HEK293 (cell line): ENCODE measurements around the gene RPUSD1.

Experiments used
- GFI1B ChIP-seq: fragments of 450-650 bp; formaldehyde crosslinking; IDR thresholded peaks from 2 replicates; pipeline ENCODE4 v1.5.1; 2016; ENCODE audit warnings: missing biosample characterization, missing genetic modification characterization
- GLI2 ChIP-seq: fragments of 450-650 bp; formaldehyde crosslinking; IDR thresholded peaks from 2 replicates; pipeline ENCODE4; 2017; ENCODE audit warnings: missing biosample characterization, missing genetic modification characterization, low read depth, borderline replicate concordance
- HOXC10 ChIP-seq: sonication (generic); formaldehyde crosslinking; IDR thresholded peaks from 2 replicates; pipeline ENCODE4 v1.8.1; 2023; ENCODE audit warnings: mild to moderate bottlenecking, missing genetic modification reagents
- HOXD13 ChIP-seq: sonication (generic); formaldehyde crosslinking; IDR thresholded peaks from 2 replicates; pipeline ENCODE4 v1.8.0; 2022; ENCODE audit warnings: missing genetic modification reagents, borderline replicate concordance
- MZF1 ChIP-seq: fragments of 450-650 bp; formaldehyde crosslinking; IDR thresholded peaks from 2 replicates; pipeline ENCODE4 v1.5.1; 2017; ENCODE audit warnings: missing biosample characterization, missing genetic modification characterization, borderline replicate concordance
- SETDB1 ChIP-seq: IDR thresholded peaks from one replicate; pipeline ENCODE4 v1.6.1; 2017; ENCODE audit warnings: mild to moderate bottlenecking, low read length, moderate library complexity, mixed read lengths; ENCODE audit not compliant: insufficient read length
- SP3 ChIP-seq: fragments of 450-650 bp; formaldehyde crosslinking; IDR thresholded peaks from 2 replicates; pipeline ENCODE4 v1.5.1; 2016; ENCODE audit warnings: missing biosample characterization, missing genetic modification characterization
- YY1 ChIP-seq: fragments of 450-650 bp; formaldehyde crosslinking; IDR thresholded peaks from 2 replicates; pipeline ENCODE4 v1.5.1; 2018; ENCODE audit warnings: missing biosample characterization, missing genetic modification characterization
- ZBTB1 ChIP-seq: fragments of 450-650 bp; formaldehyde crosslinking; IDR thresholded peaks from 2 replicates; pipeline ENCODE4 v1.5.1; 2016; ENCODE audit warnings: missing biosample characterization, missing genetic modification characterization
- ZBTB21 ChIP-seq: fragments of 450-650 bp; formaldehyde crosslinking; IDR thresholded peaks from 2 replicates; pipeline ENCODE4 v1.5.1; 2017; ENCODE audit warnings: missing biosample characterization, missing genetic modification characterization
- ZBTB48 ChIP-seq: fragments of 450-650 bp; formaldehyde crosslinking; IDR thresholded peaks from 2 replicates; pipeline ENCODE4 v1.5.1; 2016; ENCODE audit warnings: missing biosample characterization, missing genetic modification characterization
- ZBTB7A ChIP-seq: fragments of 450-650 bp; formaldehyde crosslinking; IDR thresholded peaks from 2 replicates; pipeline ENCODE4 v1.5.1; 2016; ENCODE audit warnings: low read depth, missing biosample characterization, missing genetic modification characterization
- ZNF10 ChIP-seq: fragments of 450-650 bp; formaldehyde crosslinking; IDR thresholded peaks from 2 replicates; pipeline ENCODE4 v1.5.1; 2017; ENCODE audit warnings: missing biosample characterization, missing genetic modification characterization
- ZNF155 ChIP-seq: fragments of 450-650 bp; formaldehyde crosslinking; IDR thresholded peaks from 2 replicates; pipeline ENCODE4 v1.5.1; 2016; ENCODE audit warnings: missing biosample characterization, missing genetic modification characterization
- ZNF157 ChIP-seq: fragments of 450-650 bp; formaldehyde crosslinking; IDR thresholded peaks from 2 replicates; pipeline ENCODE4 v1.5.1; 2016; ENCODE audit warnings: missing biosample characterization, missing genetic modification characterization
- ZNF16 ChIP-seq: fragments of 450-650 bp; formaldehyde crosslinking; IDR thresholded peaks from 2 replicates; pipeline ENCODE4 v1.5.1; 2016; ENCODE audit warnings: low read depth, missing biosample characterization, missing genetic modification characterization
- ZNF211 ChIP-seq: fragments of 450-650 bp; formaldehyde crosslinking; IDR thresholded peaks from 2 replicates; pipeline ENCODE4 v1.5.1; 2016; ENCODE audit warnings: low read depth, missing biosample characterization, missing genetic modification characterization
- ZNF214 ChIP-seq: fragments of 450-650 bp; formaldehyde crosslinking; IDR thresholded peaks from 2 replicates; pipeline ENCODE4 v1.5.1; 2017; ENCODE audit warnings: missing biosample characterization, mild to moderate bottlenecking, missing genetic modification characterization, borderline replicate concordance
- ZNF239 ChIP-seq: fragments of 450-650 bp; formaldehyde crosslinking; IDR thresholded peaks from 2 replicates; pipeline ENCODE4 v1.5.1; 2016; ENCODE audit warnings: missing biosample characterization, missing genetic modification characterization
- ZNF274 ChIP-seq, 2 experiments: fragments of 200-500 bp in 1 of 2; fragments of 450-650 bp in 1 of 2; sonication (Bioruptor generic) in 1 of 2; formaldehyde crosslinking in 1 of 2; IDR thresholded peaks; 2 replicates each; pipeline versions ENCODE4 v1.5.1 to v1.6.1; 2014 to 2016; ENCODE audit warnings: borderline replicate concordance in 1 of 2, inconsistent platforms in 1 of 2, low read length in 1 of 2, missing biosample characterization in 1 of 2, missing genetic modification characterization in 1 of 2
- ZNF366 ChIP-seq: fragments of 450-650 bp; formaldehyde crosslinking; conservative IDR thresholded peaks from 2 replicates; pipeline ENCODE4 v1.5.1; 2016; ENCODE audit warnings: missing biosample characterization, missing genetic modification characterization
- ZNF514 ChIP-seq: fragments of 450-650 bp; formaldehyde crosslinking; IDR thresholded peaks from 2 replicates; pipeline ENCODE4 v1.5.1; 2016; ENCODE audit warnings: missing biosample characterization, missing genetic modification characterization
- ZNF660 ChIP-seq: fragments of 450-650 bp; IDR thresholded peaks from 2 replicates; pipeline ENCODE4 v1.5.1; 2018; ENCODE audit warnings: missing biosample characterization, mild to moderate bottlenecking, missing genetic modification characterization
- ZNF837 ChIP-seq: fragments of 450-650 bp; formaldehyde crosslinking; IDR thresholded peaks from 2 replicates; pipeline ENCODE4 v1.5.1; 2016; ENCODE audit warnings: missing biosample characterization, missing genetic modification characterization
- ZSCAN30 ChIP-seq: fragments of 450-650 bp; IDR thresholded peaks from 2 replicates; pipeline ENCODE4 v1.5.1; 2018; ENCODE audit warnings: missing biosample characterization, mild to moderate bottlenecking, missing genetic modification characterization, moderate library complexity
- TF ChIP-seq, protein P1 (sequence below): fragments of 450-650 bp; formaldehyde crosslinking; IDR thresholded peaks from 2 replicates; pipeline ENCODE4 v1.5.1; 2016; ENCODE audit warnings: missing biosample characterization, missing genetic modification characterization
- TF ChIP-seq, protein P2 (sequence below): fragments of 450-650 bp; formaldehyde crosslinking; IDR thresholded peaks from 2 replicates; pipeline ENCODE4 v1.5.1; 2016; ENCODE audit warnings: missing biosample characterization, missing genetic modification characterization
- TF ChIP-seq, protein P3 (sequence below): fragments of 450-650 bp; formaldehyde crosslinking; IDR thresholded peaks from 2 replicates; pipeline ENCODE4 v1.5.1; 2016; ENCODE audit warnings: missing biosample characterization, missing genetic modification characterization

RPUSD1 gene

DNA sequence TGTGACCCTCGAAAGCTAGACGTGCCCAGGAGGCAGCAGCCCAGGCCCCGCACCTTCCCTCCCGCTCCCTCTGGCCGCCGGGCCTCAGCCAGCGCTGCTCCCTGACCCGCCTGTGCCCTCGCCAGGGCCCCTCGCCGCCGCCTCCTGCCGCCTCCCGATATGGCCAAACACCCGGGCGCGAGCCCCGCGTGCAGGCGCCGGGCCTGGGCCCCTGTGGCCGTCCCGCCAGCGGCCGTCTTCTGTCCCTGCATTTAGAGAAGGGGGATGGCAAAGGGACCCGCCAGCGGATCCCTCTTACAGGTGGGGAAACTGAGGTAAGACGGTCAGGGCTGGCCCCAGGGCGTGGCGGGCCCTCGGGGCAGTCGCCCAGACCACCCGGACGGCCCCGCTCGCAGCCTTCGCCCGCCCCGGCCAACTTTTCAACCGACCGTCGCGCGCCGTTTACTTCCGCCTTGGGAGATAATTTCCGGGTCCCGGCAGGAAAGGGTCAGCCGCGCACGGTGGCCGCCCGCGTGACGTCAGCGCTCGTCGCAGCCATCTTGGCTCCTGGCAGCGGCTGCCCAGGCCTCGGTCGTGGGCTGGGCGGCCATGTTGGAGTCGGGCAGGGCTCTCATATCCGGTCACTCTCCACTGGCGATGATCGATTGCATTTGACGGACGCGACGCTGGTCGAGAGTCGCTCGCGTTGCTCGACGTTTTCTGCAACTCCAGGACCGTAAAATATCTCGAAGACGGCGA, 19.3 kb upstream of the RPUSD1 start (continued):
- TF ChIP-seq, protein P1, sequence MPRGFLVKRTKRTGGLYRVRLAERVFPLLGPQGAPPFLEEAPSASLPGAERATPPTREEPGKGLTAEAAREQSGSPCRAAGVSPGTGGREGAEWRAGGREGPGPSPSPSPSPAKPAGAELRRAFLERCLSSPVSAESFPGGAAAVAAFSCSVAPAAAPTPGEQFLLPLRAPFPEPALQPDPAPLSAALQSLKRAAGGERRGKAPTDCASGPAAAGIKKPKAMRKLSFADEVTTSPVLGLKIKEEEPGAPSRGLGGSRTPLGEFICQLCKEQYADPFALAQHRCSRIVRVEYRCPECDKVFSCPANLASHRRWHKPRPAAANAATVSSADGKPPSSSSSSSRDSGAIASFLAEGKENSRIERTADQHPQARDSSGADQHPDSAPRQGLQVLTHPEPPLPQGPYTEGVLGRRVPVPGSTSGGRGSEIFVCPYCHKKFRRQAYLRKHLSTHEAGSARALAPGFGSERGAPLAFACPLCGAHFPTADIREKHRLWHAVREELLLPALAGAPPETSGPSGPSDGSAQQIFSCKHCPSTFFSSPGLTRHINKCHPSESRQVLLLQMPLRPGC (tag by site-specific recombination): no peak; the same call in 1 of the 2 replicates
- TF ChIP-seq MZF1 (tag by site-specific recombination) (no peak), ZBTB1 (tag by site-specific recombination) (no peak), ZNF239 (tag by site-specific recombination) (no peak), SETDB1 (no peak), ZNF274 (IDR thresholded peaks at IDR 0.05; ENCODE audit: low read length) (no peak), ZNF274 (tag by site-specific recombination; IDR thresholded peaks at IDR 0.05; ENCODE audit: borderline replicate concordance) (no peak), ZNF10 (tag by site-specific recombination) (no peak), ZNF211 (tag by site-specific recombination) (no peak), ZNF366 (tag by site-specific recombination) (no peak), ZBTB48 (tag by site-specific recombination) (no peak), GFI1B (tag by site-specific recombination) (no peak), ZNF514 (tag by site-specific recombination) (no peak), ZNF16 (tag by site-specific recombination) (no peak), ZNF214 (no peak), HOXD13 (CRISPR knock-in tag) (no peak), ZNF155 (tag by site-specific recombination) (no peak), ZNF157 (tag by site-specific recombination) (no peak), YY1 (tag by site-specific recombination) (peak; percentile 99), GLI2 (tag by site-specific recombination) (no peak), SP3 (tag by site-specific recombination) (peak; percentile 73), ZNF660 (tag by site-specific recombination) (peak; percentile 63), HOXC10 (CRISPR knock-in tag) (0 out of 2 replicates have a peak, but pooled peaks have one; percentile 94), ZSCAN30 (tag by site-specific recombination) (peak; percentile 82), ZBTB7A (no peak; the same call in 1 of the 2 replicates), ZNF837 (tag by site-specific recombination) (no peak), ZBTB21 (tag by site-specific recombination) (peak; percentile 99)
- TF ChIP-seq, protein P2, sequence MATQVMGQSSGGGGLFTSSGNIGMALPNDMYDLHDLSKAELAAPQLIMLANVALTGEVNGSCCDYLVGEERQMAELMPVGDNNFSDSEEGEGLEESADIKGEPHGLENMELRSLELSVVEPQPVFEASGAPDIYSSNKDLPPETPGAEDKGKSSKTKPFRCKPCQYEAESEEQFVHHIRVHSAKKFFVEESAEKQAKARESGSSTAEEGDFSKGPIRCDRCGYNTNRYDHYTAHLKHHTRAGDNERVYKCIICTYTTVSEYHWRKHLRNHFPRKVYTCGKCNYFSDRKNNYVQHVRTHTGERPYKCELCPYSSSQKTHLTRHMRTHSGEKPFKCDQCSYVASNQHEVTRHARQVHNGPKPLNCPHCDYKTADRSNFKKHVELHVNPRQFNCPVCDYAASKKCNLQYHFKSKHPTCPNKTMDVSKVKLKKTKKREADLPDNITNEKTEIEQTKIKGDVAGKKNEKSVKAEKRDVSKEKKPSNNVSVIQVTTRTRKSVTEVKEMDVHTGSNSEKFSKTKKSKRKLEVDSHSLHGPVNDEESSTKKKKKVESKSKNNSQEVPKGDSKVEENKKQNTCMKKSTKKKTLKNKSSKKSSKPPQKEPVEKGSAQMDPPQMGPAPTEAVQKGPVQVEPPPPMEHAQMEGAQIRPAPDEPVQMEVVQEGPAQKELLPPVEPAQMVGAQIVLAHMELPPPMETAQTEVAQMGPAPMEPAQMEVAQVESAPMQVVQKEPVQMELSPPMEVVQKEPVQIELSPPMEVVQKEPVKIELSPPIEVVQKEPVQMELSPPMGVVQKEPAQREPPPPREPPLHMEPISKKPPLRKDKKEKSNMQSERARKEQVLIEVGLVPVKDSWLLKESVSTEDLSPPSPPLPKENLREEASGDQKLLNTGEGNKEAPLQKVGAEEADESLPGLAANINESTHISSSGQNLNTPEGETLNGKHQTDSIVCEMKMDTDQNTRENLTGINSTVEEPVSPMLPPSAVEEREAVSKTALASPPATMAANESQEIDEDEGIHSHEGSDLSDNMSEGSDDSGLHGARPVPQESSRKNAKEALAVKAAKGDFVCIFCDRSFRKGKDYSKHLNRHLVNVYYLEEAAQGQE: peak; percentile 28; the same call in 1 of the 2 replicates
- TF ChIP-seq, protein P3, sequence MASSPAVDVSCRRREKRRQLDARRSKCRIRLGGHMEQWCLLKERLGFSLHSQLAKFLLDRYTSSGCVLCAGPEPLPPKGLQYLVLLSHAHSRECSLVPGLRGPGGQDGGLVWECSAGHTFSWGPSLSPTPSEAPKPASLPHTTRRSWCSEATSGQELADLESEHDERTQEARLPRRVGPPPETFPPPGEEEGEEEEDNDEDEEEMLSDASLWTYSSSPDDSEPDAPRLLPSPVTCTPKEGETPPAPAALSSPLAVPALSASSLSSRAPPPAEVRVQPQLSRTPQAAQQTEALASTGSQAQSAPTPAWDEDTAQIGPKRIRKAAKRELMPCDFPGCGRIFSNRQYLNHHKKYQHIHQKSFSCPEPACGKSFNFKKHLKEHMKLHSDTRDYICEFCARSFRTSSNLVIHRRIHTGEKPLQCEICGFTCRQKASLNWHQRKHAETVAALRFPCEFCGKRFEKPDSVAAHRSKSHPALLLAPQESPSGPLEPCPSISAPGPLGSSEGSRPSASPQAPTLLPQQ: peak; percentile 48; the same call in 1 of the 2 replicates
